Measurements from ENCODE around the gene GALNT2. TPM values are rescaled to one million over a fixed set of nuclear protein-coding genes. Genes with fewer than 3 reads are reported as not detected.

Gene GALNT2
- total RNA-seq, 3 donors from 2014 or later = 29.5 to 59.1 (median 55.2) TPM

DNA sequence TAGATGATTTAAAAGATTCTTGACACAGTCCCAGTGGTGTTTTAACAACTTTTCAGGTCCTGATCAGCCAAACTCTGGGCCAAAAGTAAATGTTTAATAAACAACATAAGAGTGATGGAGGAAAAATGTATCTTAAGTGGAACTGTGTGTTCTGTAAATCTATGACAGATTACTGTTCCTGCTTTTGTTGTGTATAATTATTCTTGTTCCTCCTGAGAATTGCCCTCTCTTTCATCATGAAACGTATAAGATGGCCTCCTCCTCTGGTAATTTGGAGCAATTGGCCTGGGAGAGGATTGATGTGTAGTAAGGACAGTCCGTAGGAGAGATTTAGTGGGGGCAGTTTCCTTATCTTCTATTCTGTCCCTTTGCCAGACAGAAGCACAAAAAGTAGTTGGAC, 34.5 kb downstream of the GALNT2 start:
- TF ChIP-seq, protein P1, sequence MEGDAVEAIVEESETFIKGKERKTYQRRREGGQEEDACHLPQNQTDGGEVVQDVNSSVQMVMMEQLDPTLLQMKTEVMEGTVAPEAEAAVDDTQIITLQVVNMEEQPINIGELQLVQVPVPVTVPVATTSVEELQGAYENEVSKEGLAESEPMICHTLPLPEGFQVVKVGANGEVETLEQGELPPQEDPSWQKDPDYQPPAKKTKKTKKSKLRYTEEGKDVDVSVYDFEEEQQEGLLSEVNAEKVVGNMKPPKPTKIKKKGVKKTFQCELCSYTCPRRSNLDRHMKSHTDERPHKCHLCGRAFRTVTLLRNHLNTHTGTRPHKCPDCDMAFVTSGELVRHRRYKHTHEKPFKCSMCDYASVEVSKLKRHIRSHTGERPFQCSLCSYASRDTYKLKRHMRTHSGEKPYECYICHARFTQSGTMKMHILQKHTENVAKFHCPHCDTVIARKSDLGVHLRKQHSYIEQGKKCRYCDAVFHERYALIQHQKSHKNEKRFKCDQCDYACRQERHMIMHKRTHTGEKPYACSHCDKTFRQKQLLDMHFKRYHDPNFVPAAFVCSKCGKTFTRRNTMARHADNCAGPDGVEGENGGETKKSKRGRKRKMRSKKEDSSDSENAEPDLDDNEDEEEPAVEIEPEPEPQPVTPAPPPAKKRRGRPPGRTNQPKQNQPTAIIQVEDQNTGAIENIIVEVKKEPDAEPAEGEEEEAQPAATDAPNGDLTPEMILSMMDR (IDR thresholded peaks at IDR 0.05) = no peak
- ATAC-seq (no peak), DNase-seq (no peak)
- Histone ChIP-seq H3K4me3 (no peak overlapping the region), H3K36me3 (ENCODE audit: low read depth) (no peaks in the 10 kb centered on the region), H3K9me3 (no peaks in the 10 kb centered on the region), H3K4me1 (ENCODE audit: low read depth) (peaks cover 35% of the 10 kb centered on the region)
- intact Hi-C loops (cut with DNase I, micrococcal nuclease) = no loop called here

DNA sequence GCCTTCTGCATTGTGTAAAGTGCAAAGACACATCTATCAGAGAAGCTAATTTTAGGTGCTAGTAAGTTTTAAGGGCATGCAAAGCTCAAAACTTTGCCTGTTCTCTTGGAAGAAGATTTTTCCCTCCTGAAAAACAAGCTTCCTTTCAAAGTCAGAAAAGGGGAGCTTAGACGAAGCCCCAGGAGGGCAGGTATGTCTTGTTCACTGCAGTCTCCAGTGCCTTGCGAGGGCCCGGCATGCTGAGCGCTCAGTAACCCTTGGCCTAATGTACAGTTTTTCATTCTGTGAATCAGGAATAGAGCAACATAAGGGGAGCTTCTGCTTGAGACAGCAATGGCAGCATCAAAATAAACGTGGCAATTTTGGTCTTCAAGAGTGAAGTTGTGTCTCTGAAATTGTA, 35.0 kb downstream of the GALNT2 start:
- no peaks in the 10 kb centered on the region for H3K36me3 ChIP-seq (ENCODE audit: low read depth)
- no peak for ATAC-seq
- H3K9me3 ChIP-seq = no peaks in the 10 kb centered on the region
- TF ChIP-seq, protein P1 (IDR thresholded peaks at IDR 0.05) = no peak
- intact Hi-C loops (cut with DNase I, micrococcal nuclease) = no loop called here
- peaks cover 35% of the 10 kb centered on the region for H3K4me1 ChIP-seq (ENCODE audit: low read depth)
- no peak overlapping the region for H3K4me3 ChIP-seq
- DNase-seq = no peak

DNA sequence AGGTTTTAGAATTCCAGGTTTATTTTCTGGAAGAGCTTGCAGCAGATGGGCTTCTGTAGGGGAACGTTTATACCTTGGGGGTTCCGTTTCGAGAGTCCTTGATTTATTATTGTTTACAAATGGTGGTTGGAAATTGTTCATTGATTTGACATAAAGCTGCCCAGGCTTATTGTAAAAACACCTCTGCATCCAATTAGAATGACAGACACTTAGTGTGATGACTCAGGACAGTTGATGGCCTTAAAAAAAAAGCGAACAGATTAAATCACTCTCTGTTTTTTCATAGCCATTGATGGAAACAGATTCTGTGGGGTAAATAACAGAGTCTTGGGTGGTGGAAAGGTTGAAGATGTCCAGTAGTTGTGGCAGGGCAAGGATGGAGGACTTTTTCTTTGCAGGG, 35.4 kb downstream of the GALNT2 start:
- TF ChIP-seq, protein P1 (IDR thresholded peaks at IDR 0.05) = no peak
- DNase-seq (no peak), ATAC-seq (no peak)
- H3K9me3 ChIP-seq = no peaks in the 10 kb centered on the region
- peaks cover 35% of the 10 kb centered on the region for H3K4me1 ChIP-seq (ENCODE audit: low read depth)
- H3K4me3 ChIP-seq = no peak overlapping the region
- intact Hi-C loops (cut with DNase I, micrococcal nuclease) = no loop called here
- no peaks in the 10 kb centered on the region for H3K36me3 ChIP-seq (ENCODE audit: low read depth)

DNA sequence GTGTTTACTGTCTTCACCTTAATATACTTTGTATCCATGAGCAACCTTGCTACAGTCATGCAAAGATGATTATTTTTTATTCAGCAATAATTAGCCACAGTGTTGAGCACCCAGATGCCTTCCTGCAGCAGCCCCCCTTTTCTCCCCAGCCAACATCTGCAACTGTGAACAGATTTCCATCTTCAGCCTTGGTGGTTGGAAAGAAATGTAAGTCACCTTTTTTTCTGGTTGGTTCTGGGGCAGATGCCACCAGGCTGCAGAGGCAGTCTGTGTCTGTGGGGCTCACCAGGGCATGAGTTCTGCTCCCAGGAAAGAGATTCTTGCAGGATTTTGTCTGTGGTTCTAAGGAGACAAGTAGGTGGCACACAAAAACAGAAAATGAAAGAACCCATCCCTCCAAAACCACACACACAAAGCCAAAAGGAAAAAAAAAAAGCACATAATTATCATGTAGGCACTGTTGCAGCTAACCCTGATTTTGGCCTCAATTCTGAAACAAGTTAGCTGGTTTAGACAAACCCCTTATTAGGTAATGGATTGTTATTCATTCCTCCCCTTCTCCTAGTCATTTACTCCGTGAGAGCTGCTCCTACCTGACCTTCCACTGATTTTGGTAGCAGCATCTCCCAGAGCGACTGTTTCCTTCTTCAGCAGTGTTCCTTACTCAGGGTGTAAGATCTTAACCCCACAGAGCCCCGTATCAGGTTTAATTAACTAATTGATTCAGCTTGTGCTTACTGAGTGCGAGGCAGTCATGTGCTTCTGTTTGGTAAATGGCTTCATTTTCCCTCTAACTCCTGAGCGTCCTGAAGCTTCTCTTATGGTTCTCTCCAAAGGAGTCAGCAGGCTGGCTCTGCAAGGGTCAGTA, 36.5 kb downstream of the GALNT2 start:
- intact Hi-C loops (cut with DNase I, micrococcal nuclease) = no loop called here
- Histone ChIP-seq H3K9me3 (no peaks in the 10 kb centered on the region), H3K4me3 (no peak overlapping the region), H3K4me1 (ENCODE audit: low read depth) (peaks cover 37% of the 10 kb centered on the region), H3K36me3 (ENCODE audit: low read depth) (no peaks in the 10 kb centered on the region)
- ATAC-seq (no peak), DNase-seq (no peak)
- TF ChIP-seq, protein P1 (IDR thresholded peaks at IDR 0.05) = no peak

DNA sequence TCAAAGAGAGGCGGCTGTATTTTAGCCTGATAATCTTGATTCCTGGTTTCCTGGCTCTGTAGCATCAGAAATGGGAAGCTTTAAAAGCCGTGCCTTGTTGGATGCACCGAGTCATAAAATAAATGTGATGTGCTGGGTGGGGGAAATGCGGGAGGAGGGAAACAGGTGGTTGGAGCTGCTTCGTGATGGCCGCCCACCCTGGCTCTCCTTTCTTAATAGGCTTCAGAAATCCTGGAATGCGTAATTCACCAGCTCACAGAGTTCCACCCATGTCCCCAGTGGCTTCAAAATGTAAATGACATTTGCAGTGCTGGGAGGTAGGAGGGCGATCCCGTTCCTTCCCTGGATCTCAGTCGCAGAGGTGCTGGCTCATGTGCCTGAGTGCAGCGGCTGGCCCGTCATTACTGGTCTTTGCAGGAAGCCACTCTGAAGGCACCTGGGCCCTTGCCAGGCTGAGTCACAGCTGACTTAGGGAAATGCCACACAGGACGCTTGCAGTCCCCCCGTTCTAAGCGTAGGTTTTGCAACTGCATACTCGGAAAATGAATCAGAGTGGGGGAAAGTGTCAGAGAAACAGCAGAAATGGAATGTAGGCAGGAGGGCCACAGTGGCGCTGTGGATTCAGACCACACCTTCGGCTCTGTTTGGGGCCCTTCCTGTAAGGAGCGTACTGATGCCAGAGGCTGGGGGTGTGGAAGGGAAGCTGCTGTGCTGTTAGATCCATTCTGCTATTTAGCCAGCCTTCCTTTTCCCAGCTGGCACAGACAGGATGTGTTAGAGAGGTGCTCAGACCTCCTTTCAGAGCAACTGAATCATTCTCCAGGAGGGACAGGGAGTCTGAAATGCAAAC, 37.6 kb downstream of the GALNT2 start:
- H3K9me3 ChIP-seq = no peaks in the 10 kb centered on the region
- H3K36me3 ChIP-seq (ENCODE audit: low read depth) = no peaks in the 10 kb centered on the region
- no peak overlapping the region for H3K4me3 ChIP-seq
- peaks cover 40% of the 10 kb centered on the region for H3K4me1 ChIP-seq (ENCODE audit: low read depth)
- peak; percentile 94 for ATAC-seq
- intact Hi-C loops (cut with DNase I, micrococcal nuclease) = no loop called here
- peak; percentile 90 to 95 (median 92) for DNase-seq
- TF ChIP-seq, protein P1 (IDR thresholded peaks at IDR 0.05) = no peak

Data from mucosa of descending colon (tissue), 3 donors.